Keratinocyte (primary cell): ENCODE data around the gene PCID2.

ENCODE experiments used
- CTCF ChIP-seq, 3 experiments: IDR thresholded peaks in 1 of 3; conservative IDR thresholded peaks in 1 of 3; optimal IDR thresholded peaks in 1 of 3; 2 replicates in 2 of 3; 3 replicates in 1 of 3; pipeline versions ENCODE3 to v1.5.1; 2011; ENCODE audit warnings: low read length in 3 of 3, mild to moderate bottlenecking in 3 of 3, moderate library complexity in 2 of 3, control low read depth in 1 of 3, inconsistent platforms in 1 of 3; ENCODE audit not compliant: insufficient read depth in 2 of 3; ENCODE audit errors: extremely low read depth in 1 of 3
- EZH2 ChIP-seq: IDR thresholded peaks from one replicate; pipeline ENCODE4 v1.6.1; 2012; ENCODE audit warnings: inconsistent platforms, mild to moderate bottlenecking, low read length, moderate library complexity

GRCh38 chr13:113231306-113232207 is 23.1 kb upstream of the PCID2 start:
- no peak for TF ChIP-seq CTCF (optimal IDR thresholded peaks at IDR 0.05 in 1 of 3, IDR thresholded peaks at IDR 0.05 in 1 of 3, conservative IDR thresholded peaks at IDR 0.05 in 1 of 3; ENCODE audit: extremely low read depth in 1 of 3, insufficient read depth in 2 of 3, low read length in 3 of 3)
- TF ChIP-seq EZH2, result no peak
